Fibroblast of pulmonary artery (primary cell): Measurements from ENCODE around the gene KCNQ5.

Experiments
- DNase-seq: peaks from one replicate; pipeline ENCODE4 v3.0.0-alpha.2; 2010; ENCODE audit warnings: low read depth
- H3K4me3 ChIP-seq: replicated peaks from 2 replicates; pipeline ENCODE4 v1.5.1; 2011; ENCODE audit warnings: low read depth, mild to moderate bottlenecking, control low read depth, low read length, moderate library complexity
- TF ChIP-seq, protein P1 (sequence below): IDR thresholded peaks from 2 replicates; pipeline ENCODE4 v1.5.1; 2011; ENCODE audit warnings: mild to moderate bottlenecking, control low read depth, low read length, inconsistent platforms; ENCODE audit errors: missing control alignments

The KCNQ5 gene

GRCh38 chr6:72787391-72788031 lies 165.6 kb downstream of the KCNQ5 start:
- TF ChIP-seq, protein P1, sequence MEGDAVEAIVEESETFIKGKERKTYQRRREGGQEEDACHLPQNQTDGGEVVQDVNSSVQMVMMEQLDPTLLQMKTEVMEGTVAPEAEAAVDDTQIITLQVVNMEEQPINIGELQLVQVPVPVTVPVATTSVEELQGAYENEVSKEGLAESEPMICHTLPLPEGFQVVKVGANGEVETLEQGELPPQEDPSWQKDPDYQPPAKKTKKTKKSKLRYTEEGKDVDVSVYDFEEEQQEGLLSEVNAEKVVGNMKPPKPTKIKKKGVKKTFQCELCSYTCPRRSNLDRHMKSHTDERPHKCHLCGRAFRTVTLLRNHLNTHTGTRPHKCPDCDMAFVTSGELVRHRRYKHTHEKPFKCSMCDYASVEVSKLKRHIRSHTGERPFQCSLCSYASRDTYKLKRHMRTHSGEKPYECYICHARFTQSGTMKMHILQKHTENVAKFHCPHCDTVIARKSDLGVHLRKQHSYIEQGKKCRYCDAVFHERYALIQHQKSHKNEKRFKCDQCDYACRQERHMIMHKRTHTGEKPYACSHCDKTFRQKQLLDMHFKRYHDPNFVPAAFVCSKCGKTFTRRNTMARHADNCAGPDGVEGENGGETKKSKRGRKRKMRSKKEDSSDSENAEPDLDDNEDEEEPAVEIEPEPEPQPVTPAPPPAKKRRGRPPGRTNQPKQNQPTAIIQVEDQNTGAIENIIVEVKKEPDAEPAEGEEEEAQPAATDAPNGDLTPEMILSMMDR: no peak
- DNase-seq: peak; percentile 86
- no peak overlapping the region for H3K4me3 ChIP-seq

- H3K4me3 ChIP-seq: no peak overlapping the region
- peak; percentile 59 for DNase-seq
- TF ChIP-seq, protein P1: no peak
These were observed 166.3 kb downstream of the KCNQ5 start for GRCh38 chr6:72788188-72788587.

DNA sequence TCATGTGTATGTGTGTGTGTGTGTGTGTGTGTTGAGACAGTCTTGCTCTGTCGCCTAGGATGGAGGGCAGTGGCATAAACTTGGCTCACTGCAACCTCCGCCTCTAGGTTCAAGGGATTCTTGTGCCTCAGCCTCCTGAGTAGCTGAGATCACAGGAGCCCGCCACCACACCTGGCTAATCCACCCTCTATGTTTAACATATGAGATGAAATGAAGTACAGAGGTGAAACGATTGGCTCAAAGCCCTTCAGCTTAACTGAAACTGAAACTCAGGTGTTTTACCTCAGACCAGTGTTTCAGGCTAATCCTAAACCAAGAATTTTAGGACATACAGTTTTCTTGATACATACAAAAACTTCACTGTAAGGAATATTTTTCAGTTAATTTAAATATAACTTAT lies 167.3 kb downstream of the KCNQ5 start:
- no peak overlapping the region for H3K4me3 ChIP-seq
- no peak for DNase-seq
- TF ChIP-seq, protein P1: no peak

GRCh38 chr6:72792692-72793091 lies 170.8 kb downstream of the KCNQ5 start:
- TF ChIP-seq, protein P1: no peak
- no peak for DNase-seq
- H3K4me3 ChIP-seq: no peak overlapping the region

GRCh38 chr6:72793641-72794395 lies 172.0 kb downstream of the KCNQ5 start:
- no peak for DNase-seq
- H3K4me3 ChIP-seq: no peak overlapping the region
- TF ChIP-seq, protein P1: no peak

- TF ChIP-seq, protein P1: no peak
- DNase-seq: peak; percentile 31
- H3K4me3 ChIP-seq: no peak overlapping the region
These were observed 176.3 kb downstream of the KCNQ5 start for GRCh38 chr6:72798196-72798595.
